ENCODE measurements around the gene CYP1A2. TPM values are rescaled to one million over a fixed set of nuclear protein-coding genes. Genes with fewer than 3 reads are reported as not detected.

The CYP1A2 gene
- total RNA-seq, 2 experiments from 2014 or later = not detected

GRCh38 chr15:74802862-74803447 is 54.3 kb downstream of the CYP1A2 start:
- ATAC-seq (ENCODE audit: poor library complexity) (no peak), DNase-seq (no peak)
- intact Hi-C loops (cut with DNase I, micrococcal nuclease) = loop anchor here in 1 of 2 experiments (5.0 kb wide), 1 partner anchor 34 kb away; no protein-coding TSS in a partner anchor
- TF ChIP-seq CTCF (IDR thresholded peaks at IDR 0.05) = no peak
- no peaks in the 10 kb centered on the region for H3K9me3 Mint-ChIP-seq
- peaks cover 48% of the 10 kb centered on the region for H3K4me1 ChIP-seq (ENCODE audit: insufficient read depth, low read length)
- H3K4me1 Mint-ChIP-seq (ENCODE audit: low read depth) = peaks cover 39% of the 10 kb centered on the region
- no peak overlapping the region for H3K4me3 ChIP-seq (ENCODE audit: low read length)
- no peak overlapping the region for H3K27ac ChIP-seq (ENCODE audit: low read depth in 1 of 2, low read length in 2 of 2)
- H3K4me3 Mint-ChIP-seq = no peak overlapping the region
- peaks cover 59% of the 10 kb centered on the region for H3K36me3 Mint-ChIP-seq (ENCODE audit: low read depth)
- POLR2A ChIA-PET = interaction anchor here (33.5 kb wide), 1 partner anchor 24 kb away, joined by 925 read pairs; the partner anchor contains the start of gene CSK
- peaks cover 62% of the 10 kb centered on the region for H3K36me3 ChIP-seq (ENCODE audit: insufficient read depth, low read length)
- no peaks in the 10 kb centered on the region for H3K27me3 ChIP-seq (ENCODE audit: control insufficient read depth in 1 of 2, insufficient read depth in 2 of 2, low read length in 2 of 2)
- no peaks in the 10 kb centered on the region for H3K27me3 Mint-ChIP-seq
- H3K27ac Mint-ChIP-seq = no peak overlapping the region
- CTCF ChIA-PET = interaction anchor here (0.5 to 2.8 kb wide), 3 partner anchors 10 to 59 kb away, joined by 3 to 12 read pairs (median 5); no protein-coding TSS in a partner anchor
- H3K9me3 ChIP-seq (ENCODE audit: control insufficient read depth in 1 of 2, insufficient read depth in 1 of 2, low read length in 2 of 2) = no peaks in the 10 kb centered on the region

GRCh38 chr15:74804935-74805334 is 56.3 kb downstream of the CYP1A2 start:
- no peaks in the 10 kb centered on the region for H3K9me3 Mint-ChIP-seq
- Histone ChIP-seq H3K36me3 (ENCODE audit: insufficient read depth, low read length) (peaks cover 42% of the 10 kb centered on the region), H3K27ac (ENCODE audit: low read depth in 1 of 2, low read length in 2 of 2) (no peak overlapping the region), H3K4me1 (ENCODE audit: insufficient read depth, low read length) (peaks cover 44% of the 10 kb centered on the region), H3K27me3 (ENCODE audit: control insufficient read depth in 1 of 2, insufficient read depth in 2 of 2, low read length in 2 of 2) (no peaks in the 10 kb centered on the region), H3K9me3 (ENCODE audit: control insufficient read depth in 1 of 2, insufficient read depth in 1 of 2, low read length in 2 of 2) (no peaks in the 10 kb centered on the region), H3K4me3 (ENCODE audit: low read length) (no peak overlapping the region)
- POLR2A ChIA-PET = interaction anchor here (0.9 to 33.5 kb wide), 3 partner anchors 14 to 173 kb away, joined by 3 to 925 read pairs (median 6); partner anchors contain the start of gene CSK
- TF ChIP-seq CTCF (IDR thresholded peaks at IDR 0.05) = no peak
- H3K4me3 Mint-ChIP-seq = no peak overlapping the region
- no peak for DNase-seq
- H3K4me1 Mint-ChIP-seq (ENCODE audit: low read depth) = peaks cover 35% of the 10 kb centered on the region
- ATAC-seq (ENCODE audit: poor library complexity) = no peak
- H3K27me3 Mint-ChIP-seq = no peaks in the 10 kb centered on the region
- intact Hi-C loops (cut with DNase I, micrococcal nuclease) = loop anchor here in 1 of 2 experiments (5.0 kb wide), 1 partner anchor 32 kb away; no protein-coding TSS in a partner anchor
- CTCF ChIA-PET = interaction anchor here (0.7 to 2.8 kb wide), 8 partner anchors 12 to 183 kb away, joined by 3 to 12 read pairs (median 4); no protein-coding TSS in a partner anchor
- peaks cover 40% of the 10 kb centered on the region for H3K36me3 Mint-ChIP-seq (ENCODE audit: low read depth)
- peak overlapping the region; percentile 58 for H3K27ac Mint-ChIP-seq

Small RNA genes within 50 kb of the gene (microRNA-seq; reads per million reads assigned to microRNA genes)
- gene MIR4513 (ENCODE audit: borderline microRNAs expressed, borderline replicate concordance) = not detected

Other genes starting within 250 kb of the CYP1A2 start
- gene ARID3B, start 207.6 kb upstream of the CYP1A2 start, total RNA-seq = 10 to 100 TPM; 25.0 to 27.9 TPM
- 100 to 1,000 TPM; 275 to 293 TPM for gene CLK3, start 133.0 kb upstream of the CYP1A2 start, total RNA-seq
- 10 to 100 TPM; 11.0 to 11.1 TPM for gene EDC3, start 52.8 kb upstream of the CYP1A2 start, total RNA-seq
- gene CYP1A1, start 23.3 kb upstream of the CYP1A2 start, total RNA-seq = not detected
- 100 to 1,000 TPM; 114 to 118 TPM for gene CSK, start 33.2 kb downstream of the CYP1A2 start, total RNA-seq
- under 1 TPM; 0.56 to 0.93 TPM for gene LMAN1L, start 64.0 kb downstream of the CYP1A2 start, total RNA-seq
- gene CPLX3, start 77.8 kb downstream of the CYP1A2 start, total RNA-seq = under 1 TPM; 0.16 to 0.53 TPM
- gene ULK3, start 94.3 kb downstream of the CYP1A2 start, total RNA-seq = 10 to 100 TPM; 37.8 to 38.9 TPM
- 10 to 100 TPM; 56.1 to 56.9 TPM for gene SCAMP2, start 124.5 kb downstream of the CYP1A2 start, total RNA-seq
- 10 to 100 TPM; 28.9 to 30.3 TPM for gene MPI, start 141.2 kb downstream of the CYP1A2 start, total RNA-seq
- 10 to 100 TPM; 21.5 to 26.8 TPM for gene FAM219B, start 158.0 kb downstream of the CYP1A2 start, total RNA-seq
- gene COX5A, start 189.2 kb downstream of the CYP1A2 start, total RNA-seq = 10 to 100 TPM; 40.7 to 44.2 TPM
- gene RPP25, start 207.9 kb downstream of the CYP1A2 start, total RNA-seq = under 1 TPM; 0.14 to 0.45 TPM
- gene SCAMP5, start 246.7 kb downstream of the CYP1A2 start, total RNA-seq = 1 to 10 TPM; 5.7 to 6.4 TPM

All from CD4-positive, alpha-beta T cell (primary cell).